ENCODE measurements around the gene HS3ST3B1.

The HS3ST3B1 gene

DNA sequence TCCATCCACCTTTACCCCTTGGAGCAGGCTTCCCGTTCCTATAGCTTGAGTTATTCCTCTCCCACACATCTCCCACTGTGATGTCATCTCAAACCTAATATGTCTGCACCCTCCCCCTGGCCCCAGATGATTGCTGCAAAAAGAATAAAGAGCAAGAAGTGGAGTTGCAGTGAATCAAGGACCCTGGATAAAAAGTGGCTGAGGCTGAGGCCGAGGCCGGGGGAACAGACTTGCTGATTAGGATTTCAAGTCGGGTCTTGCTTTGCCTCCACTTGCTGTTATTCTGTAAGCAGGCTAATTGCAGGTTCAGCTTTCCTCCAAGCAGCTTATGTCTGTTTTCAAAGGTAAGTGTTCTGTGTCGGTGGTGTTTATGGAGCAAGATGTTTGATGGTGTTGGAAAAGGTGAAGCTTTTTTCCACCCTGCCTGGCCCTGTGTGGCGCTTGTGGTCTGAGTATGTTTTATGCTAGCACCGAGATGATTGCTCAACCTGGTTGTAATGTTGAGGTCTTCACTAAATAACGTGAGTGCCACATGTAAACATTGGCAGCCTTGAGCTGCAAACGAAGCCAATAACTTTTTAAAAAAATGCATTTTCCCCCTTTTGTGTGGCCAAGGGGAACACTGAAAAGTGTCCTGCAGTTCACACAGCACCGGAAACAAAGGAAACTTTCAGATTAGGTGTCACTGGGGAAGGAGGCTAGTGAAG lies 15.4 kb downstream of the HS3ST3B1 start:
- DNase-seq (ENCODE audit: low read depth), result peak; percentile 72

GRCh38 chr17:14317383-14317782 lies 16.5 kb downstream of the HS3ST3B1 start:
- H3K4me3 ChIP-seq (ENCODE audit: low read length), result no peak overlapping the region

More for the DNA sequence above, 15.4 kb downstream of the HS3ST3B1 start:
- H3K4me3 ChIP-seq (ENCODE audit: low read length), result no peak overlapping the region
- TF ChIP-seq, protein P1, sequence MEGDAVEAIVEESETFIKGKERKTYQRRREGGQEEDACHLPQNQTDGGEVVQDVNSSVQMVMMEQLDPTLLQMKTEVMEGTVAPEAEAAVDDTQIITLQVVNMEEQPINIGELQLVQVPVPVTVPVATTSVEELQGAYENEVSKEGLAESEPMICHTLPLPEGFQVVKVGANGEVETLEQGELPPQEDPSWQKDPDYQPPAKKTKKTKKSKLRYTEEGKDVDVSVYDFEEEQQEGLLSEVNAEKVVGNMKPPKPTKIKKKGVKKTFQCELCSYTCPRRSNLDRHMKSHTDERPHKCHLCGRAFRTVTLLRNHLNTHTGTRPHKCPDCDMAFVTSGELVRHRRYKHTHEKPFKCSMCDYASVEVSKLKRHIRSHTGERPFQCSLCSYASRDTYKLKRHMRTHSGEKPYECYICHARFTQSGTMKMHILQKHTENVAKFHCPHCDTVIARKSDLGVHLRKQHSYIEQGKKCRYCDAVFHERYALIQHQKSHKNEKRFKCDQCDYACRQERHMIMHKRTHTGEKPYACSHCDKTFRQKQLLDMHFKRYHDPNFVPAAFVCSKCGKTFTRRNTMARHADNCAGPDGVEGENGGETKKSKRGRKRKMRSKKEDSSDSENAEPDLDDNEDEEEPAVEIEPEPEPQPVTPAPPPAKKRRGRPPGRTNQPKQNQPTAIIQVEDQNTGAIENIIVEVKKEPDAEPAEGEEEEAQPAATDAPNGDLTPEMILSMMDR (conservative IDR thresholded peaks at IDR 0.05; ENCODE audit: low read length), result no peak; the same call in 1 of the 2 replicates

DNA sequence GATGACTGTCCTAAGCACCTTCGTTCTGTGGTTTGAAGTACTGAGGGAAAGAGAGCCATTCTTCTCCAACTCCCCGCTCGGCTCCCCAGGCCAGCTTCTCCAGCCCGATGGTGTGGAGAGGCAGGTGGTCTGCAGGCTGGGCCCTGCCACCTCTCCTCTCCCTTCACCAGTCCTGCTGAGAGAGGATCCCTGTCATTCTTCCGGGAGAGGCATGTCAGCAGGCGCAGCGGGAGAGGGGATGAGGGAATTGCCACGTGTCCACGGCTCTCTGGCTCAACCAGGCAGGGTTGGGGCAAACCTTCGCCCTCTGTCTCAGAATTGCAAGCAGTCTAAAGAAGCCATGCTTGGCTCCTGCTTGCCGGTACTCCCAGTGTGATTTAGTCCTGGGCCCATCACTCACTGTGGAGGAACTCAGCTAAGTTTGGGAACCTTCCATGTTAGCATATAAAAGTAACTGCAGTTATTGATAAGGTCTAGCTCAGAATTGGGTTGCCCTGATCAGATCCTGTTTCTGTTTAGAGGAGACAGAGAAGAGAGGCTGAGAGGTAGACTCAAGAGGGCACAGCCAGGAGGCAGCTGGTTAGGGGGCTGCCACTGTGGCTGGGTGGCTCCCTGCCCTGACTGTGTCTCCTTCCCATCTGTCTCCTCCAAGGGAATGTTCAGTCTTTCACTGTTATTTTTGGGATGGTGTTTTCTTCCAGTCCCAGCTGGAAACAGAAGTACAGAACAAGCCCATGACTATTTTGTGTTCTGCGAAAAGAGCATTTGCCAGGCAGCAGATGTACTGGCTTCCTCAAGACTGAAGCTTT lies 17.4 kb downstream of the HS3ST3B1 start:
- no peak overlapping the region for H3K4me3 ChIP-seq (ENCODE audit: low read length)
- TF ChIP-seq, protein P1 (conservative IDR thresholded peaks at IDR 0.05; ENCODE audit: low read length), result no peak
- no peak for DNase-seq (ENCODE audit: low read depth)

More at GRCh38 chr17:14317383-14317782, 16.5 kb downstream of the HS3ST3B1 start:
- TF ChIP-seq, protein P1 (conservative IDR thresholded peaks at IDR 0.05; ENCODE audit: low read length), result no peak
- no peak for DNase-seq (ENCODE audit: low read depth)

GRCh38 chr17:14318918-14319205 lies 18.0 kb downstream of the HS3ST3B1 start:
- DNase-seq (ENCODE audit: low read depth), result no peak
- H3K4me3 ChIP-seq (ENCODE audit: low read length), result no peak overlapping the region
- TF ChIP-seq, protein P1 (conservative IDR thresholded peaks at IDR 0.05; ENCODE audit: low read length), result no peak

DNA sequence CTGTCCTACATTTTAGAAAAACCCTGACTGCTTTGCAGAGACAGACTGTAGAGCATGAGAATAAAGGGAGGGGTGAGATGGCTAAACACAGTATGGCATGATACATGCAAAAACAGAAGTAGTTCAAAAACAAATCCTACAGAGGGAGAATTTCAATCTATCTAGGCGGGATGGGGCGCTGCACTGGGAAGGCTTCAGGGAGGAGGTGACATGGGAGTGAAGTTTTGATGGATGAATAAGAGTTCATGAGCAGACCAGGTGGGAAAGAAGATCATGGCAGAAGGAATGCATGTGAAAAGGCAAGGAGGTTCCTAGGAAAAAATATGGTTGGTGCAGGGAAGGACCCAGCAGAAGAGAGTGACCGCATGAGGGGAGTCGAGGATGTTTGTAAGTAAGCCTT lies 19.2 kb downstream of the HS3ST3B1 start:
- H3K4me3 ChIP-seq (ENCODE audit: low read length), result no peak overlapping the region
- DNase-seq (ENCODE audit: low read depth), result no peak
- TF ChIP-seq, protein P1 (conservative IDR thresholded peaks at IDR 0.05; ENCODE audit: low read length), result no peak

- TF ChIP-seq, protein P1 (conservative IDR thresholded peaks at IDR 0.05; ENCODE audit: low read length), result no peak
- DNase-seq (ENCODE audit: low read depth), result no peak
- H3K4me3 ChIP-seq (ENCODE audit: low read length), result no peak overlapping the region
Measured at GRCh38 chr17:14320734-14321475, 20.0 kb downstream of the HS3ST3B1 start.
